IPS DF 4.7 (cell line): ENCODE results near the gene GCLC.

Experiments used
- DNase-seq: peaks from one replicate; pipeline ENCODE4 v3.0.0-alpha.2; 2013; ENCODE audit warnings: low spot score; ENCODE audit errors: extremely low read depth

Gene GCLC

DNA sequence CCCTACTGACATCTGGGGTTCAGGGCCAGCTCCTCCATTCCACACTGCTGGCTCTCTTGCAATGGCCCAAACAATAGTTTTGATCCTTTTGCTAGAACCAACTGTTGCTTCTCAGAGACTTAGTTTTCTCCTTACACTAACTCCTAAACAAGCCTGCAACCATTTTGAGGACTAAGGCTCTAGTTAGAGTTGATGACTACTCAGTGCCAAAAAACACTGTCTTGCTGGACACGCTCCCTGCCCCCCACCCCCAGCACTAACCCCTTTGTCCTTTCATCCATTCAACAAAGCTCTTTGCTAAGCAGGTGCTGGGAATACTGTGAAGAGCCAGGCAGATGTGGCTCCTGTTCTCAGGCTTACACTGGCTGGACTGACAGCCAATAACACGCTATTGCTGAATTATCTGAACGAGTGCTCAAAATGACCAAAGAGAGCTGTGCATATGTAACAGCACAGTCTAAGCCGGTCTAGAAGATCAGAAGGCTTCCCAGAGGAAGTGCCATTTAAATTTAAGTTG lies 17.6 kb downstream of the GCLC start:
- DNase-seq, result no peak

DNA sequence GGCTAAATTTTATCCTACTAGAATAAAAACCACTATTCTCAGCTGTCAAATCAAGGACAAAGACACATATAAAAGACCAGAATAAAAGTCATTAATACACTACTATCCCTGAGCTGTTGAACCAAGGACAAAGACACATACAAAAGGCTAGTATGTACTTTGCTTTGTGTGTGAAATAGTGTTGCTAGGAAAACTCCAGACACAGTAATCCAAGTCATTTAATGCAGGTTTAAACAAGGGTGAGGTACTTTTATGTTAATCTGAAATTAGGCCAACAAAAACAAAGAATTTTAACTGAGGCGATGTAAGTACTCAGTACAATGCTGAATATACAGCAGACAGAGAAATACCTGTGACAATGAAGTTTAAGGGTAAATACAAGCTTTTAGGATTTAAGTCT lies 18.9 kb downstream of the GCLC start:
- DNase-seq, result no peak

DNA sequence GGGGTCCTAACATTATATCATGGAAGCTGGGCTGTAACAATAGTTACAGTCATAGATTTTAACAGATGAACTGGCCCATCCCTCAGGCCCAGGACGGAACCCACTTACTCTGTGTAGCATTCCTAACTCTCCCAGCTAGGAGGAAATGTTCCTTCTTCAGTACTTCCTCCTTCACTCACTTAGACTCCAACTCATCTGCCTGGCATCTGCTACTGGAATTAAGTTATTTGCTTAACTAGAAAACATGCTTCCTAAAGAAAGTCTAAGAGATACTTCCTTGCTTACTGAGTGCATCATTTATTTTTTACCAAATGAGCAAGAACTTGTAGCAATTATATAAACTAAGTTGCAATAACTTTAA lies 20.5 kb downstream of the GCLC start:
- DNase-seq, result no peak

DNA sequence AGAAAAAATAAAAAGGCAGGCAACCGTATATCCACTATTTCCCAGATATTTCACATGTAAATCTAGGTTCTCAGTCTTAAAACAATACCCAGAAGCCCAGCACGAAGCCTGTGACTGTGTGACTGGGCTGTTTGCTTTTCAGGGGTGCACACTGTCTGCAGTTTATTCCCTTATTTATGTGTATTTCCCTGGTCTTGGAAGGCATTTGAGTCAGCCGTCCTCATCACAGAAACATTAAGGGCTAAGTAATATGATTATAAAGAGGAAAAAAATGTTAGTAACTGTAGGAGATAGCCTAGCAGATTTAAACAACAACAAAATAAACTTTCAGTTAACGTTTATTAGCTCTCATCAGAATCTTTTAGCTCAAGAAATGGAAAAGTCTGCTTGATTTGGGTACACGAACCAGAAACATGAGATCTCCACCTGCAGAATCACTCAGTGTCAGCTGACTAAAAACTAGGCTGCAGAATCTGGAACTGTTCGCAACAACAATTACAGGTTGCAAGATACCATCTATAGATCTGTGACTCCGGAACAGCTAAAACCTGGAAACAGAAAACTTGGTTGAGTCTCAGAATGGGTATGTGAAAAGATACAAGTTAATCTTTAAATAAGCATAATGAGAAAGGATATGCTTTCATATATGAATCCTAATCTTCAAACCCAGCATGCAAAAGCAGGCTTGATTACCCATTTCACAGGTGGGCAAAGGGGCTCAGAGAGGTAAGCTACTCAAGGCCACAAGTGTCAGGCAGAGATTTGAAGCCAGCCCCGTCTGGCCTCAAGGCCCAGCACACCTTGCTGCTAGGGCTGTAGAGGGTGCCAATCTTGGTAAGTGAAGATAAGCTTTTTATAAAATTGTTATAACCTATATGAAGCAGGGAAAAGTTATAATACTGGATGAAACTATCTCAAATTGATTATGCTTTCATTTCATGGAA lies 21.1 kb downstream of the GCLC start:
- DNase-seq, result no peak

DNA sequence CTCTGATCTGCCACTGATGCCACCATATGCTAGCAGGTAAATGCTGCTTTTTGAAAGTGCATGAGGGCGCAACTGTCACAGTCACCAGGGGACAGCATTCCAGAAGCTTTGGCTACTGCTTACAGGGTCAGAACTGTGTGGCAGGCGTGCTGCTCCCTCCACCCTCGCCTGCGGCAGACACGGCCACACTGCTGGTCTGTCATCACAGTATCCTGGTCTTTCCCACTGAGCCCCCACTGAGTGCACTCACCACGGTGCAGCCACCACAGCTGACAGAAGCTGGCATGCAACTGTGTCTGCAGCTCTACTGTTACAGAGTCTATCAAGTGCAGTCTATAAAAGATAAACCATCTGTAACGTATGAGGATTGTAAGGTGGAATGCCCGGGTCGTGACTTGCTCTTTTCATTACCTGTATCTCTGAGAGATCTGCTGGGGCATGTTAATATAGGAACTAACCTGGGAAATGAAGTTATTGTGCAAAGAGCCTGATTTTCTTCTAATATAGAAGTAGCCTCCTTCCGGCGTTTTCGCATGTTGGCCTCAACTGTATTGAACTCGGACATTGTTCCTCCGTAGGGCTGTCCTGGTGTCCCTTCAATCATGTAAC lies 24.5 kb downstream of the GCLC start:
- no peak for DNase-seq

DNA sequence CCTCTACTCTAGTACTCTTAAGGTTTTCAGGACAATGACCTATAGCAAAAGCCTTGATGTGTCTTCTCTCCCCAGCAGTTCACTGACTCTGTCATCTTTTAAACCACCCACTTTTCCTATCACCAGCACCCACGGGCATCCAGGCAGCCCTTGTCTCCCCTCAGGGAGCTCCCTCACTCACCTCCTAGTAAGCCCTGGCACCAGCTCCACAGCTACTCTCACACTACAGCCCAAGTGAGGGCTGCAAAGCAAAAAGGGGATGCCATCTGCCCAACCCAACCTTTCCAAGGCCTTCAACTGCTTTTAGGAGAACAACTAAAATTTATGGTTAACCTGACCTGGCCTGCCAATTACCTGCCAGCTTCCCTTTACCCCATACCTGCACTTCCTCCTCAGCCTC lies 26.0 kb downstream of the GCLC start:
- no peak for DNase-seq

DNA sequence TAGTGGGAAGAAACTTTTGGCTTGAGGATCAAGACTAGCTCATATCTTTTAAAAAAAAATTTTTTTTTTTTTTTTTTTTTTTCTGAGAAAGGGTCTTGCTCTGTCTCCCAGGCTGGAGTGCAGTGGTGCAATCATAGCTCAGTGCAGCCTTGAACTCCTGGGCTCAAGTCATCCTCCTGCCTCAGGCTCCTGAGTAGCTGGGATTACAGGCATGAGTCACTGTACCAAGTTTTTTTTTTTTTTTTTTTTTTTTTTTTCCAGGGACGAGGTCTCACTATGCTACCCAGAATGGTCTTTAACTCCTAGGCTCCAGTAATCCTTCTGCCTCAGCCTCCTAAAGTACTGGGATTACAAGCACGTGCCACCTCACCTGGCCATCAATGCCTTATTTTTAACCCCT lies 27.9 kb downstream of the GCLC start:
- DNase-seq, result no peak

DNA sequence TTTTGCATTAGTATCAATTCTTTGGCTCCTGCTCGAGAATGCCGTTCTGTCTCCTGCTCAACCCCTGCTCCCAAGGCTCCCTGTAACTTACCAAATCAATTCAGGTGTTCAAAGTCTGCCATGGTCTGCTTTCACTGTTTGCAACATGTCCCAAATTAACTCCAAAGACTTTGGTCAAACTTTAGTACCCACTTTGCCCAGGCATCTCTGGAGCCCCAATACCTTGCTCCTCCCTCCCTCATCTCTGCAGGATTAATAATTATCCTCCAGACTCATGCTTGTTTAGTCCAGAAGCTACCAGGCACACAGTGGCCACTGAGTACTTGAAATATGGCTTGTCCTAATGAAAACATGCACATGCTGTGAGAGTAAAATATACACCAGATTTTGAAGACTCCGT lies 30.2 kb downstream of the GCLC start:
- no peak for DNase-seq

DNA sequence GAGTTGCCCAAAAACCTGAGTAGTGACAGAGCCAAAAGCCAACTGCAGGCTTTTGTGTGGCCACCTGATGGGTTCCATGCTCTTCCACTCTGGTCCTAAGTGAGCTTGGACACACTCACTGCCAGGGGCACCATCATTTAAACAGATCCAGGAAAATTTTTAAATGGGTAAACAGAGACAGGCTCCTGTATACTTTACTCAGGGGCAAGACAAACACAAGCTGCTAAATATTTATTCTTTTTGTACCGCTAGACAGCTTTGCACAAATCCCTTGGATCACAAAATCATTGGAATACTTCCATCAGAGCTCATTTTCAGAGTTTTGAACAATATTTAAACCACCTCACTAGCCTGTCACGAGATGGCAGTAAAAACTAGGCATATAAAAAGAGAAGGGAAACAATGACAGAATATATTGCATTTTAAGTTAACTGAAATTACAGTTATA lies 31.4 kb downstream of the GCLC start:
- DNase-seq, result no peak

DNA sequence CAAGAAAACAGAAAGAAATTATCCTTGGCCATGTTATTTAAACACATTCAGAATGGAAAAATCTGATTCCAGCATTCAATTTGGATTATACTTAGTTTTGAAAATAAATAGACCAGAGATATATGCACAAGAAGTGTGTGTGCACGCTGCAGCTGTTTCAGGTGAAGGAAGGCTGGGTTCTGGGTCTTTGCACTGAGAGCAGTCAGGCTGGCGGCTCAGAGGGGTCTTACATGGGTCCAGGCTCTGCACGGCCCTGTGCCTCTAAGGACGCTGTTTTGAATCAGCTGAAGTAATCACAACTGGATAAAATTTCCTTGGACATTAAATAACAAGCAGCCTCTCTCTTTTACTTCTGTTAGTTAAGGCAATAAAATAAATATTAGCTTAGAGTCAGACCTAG lies 31.8 kb downstream of the GCLC start:
- DNase-seq, result no peak

DNA sequence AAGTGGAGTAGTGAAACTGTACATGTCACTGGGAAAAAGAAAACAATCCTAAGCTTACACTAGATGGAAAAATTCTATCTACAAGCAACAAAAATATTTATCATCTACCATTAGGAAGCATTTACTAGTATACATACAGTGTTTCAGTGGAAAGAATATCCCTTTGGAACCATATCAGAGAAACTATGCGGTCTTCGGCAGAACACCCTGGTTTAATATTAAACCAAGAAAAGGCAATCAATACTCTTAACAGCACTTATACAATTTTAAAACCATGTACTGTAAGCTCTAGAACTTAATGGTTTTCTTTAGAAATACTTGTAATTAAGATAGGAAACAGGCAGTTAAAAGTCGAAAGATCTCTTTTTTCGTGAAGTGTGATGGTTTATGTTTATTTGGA lies 32.3 kb downstream of the GCLC start:
- no peak for DNase-seq

DNA sequence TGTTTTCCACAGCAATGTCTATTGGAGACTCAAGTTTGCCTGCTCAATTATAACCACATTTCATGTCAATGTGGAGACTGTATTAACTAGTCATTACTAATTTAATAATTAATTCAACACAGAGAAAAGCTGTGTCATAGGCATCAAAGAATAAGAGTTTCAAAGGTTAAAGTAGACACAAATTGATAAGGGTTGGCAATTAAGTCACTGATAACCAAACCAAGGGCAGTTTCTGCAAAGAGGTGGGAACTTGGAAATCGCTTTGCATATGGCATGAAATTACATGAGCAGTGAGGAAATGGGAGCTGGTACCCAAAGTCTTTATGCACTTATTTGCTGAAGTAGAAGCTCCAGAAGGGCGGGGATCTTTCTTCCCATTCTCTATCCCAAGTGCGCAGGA lies 34.2 kb downstream of the GCLC start:
- DNase-seq, result no peak

DNA sequence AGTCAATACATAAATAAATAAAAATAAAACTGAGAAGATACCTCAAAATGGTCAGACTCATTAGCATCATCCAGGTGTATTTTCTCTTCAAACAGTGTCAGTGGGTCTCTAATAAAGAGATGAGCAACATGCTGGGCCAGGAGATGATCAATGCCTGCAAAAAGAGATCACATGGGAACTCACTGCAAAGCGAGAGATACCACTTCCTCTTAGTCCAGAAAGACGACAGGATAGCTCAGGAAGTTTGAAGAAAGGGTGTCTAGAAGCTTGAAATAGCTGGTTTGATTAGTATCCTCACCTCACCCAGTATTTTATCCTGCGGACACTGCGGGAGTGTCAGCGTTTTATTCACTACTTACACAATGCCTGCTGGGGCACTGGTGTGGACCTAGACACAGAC lies 38.0 kb downstream of the GCLC start:
- no peak for DNase-seq

DNA sequence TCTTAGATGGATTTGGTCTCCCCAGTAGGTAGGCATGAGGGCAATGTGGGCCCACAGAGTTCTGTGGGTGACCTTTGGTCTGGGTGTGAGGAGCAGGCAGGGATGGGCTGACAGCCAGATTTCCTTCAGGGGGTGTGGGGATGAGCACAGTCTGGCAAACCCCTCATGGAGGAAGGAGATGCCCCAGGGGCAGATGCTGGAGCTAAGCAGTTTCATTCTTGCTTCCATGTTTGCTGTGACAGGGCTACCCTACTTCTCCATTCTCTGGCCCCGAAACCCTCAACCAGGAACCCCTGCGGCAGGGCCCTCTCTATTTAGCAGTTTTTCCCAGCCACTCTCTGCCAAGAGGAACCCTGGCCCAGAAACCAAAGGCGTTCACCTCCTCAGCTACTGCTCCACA lies 40.4 kb downstream of the GCLC start:
- no peak for DNase-seq

DNA sequence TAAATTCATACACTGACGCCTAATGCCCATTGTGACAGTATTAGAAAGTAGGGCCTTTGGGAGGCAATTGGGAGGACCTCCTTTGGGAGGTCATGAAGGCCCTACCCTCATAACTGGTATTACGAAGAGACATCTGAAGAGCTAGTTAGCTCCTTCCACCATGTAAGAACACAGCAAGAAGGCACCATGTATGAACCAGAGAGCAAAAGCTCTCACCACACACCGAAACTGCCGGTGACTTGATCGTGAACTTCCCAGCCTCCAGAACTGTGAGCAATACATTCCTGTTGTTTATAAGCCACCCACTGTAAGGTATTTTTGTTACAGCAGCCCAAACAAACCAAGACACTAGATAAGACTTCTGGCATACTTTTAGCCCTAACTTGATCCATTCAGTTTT lies 41.8 kb downstream of the GCLC start:
- no peak for DNase-seq

DNA sequence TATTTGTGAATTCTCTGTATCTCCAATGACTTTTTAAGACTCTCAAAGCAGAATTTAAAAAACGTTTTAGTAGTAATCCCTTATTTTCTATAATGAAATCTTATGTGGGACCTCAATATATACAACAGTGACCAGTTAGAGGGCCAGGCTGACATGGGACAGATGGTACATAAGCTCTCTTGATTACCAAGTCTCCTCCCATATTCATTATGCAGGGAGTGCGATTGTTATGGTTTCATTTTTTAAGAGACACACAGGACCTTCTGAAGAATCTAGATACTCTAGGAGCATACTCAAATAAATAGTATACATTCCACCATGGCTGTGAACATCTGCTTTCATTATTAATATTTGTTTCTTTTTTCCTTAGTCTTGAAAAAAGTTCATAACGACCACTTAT lies 43.5 kb downstream of the GCLC start:
- DNase-seq, result no peak

DNA sequence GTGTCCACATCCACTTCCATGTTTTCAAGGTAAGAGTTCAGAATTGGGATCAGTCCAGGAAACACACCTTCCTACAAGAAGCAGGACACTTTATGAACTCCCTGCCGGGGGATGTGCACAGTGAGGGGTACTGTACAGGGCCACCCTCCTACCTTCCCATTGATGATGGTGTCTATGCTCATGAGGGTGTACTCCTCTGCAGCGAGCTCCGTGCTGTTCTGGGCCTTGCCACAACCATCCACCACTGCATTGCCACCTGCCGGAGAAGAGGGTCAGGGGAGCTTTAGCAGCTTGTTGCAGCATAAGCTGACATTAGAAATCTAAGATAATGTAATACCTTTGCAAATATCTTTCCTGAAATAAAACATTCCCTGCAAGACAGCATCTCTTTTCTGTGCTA lies 44.8 kb downstream of the GCLC start:
- DNase-seq, result no peak

DNA sequence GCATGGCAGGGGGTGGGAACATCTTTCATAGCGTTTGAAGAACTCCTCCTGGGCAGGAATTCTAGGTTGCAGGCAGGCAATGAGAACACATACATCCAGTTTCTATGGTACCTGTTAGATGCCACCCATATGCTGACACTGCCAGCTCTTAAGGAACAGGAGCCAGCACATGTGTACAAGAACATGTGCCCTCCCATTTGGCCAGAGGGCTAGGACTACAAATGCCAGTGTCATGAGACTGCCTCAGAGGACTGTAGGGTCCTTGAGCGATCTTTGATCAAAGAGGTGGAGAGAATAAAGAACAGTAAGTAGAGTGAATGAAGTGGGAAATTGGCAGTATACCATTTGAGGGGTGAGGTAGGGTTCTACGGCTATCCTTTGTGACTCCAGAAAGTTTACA lies 45.8 kb downstream of the GCLC start:
- no peak for DNase-seq

DNA sequence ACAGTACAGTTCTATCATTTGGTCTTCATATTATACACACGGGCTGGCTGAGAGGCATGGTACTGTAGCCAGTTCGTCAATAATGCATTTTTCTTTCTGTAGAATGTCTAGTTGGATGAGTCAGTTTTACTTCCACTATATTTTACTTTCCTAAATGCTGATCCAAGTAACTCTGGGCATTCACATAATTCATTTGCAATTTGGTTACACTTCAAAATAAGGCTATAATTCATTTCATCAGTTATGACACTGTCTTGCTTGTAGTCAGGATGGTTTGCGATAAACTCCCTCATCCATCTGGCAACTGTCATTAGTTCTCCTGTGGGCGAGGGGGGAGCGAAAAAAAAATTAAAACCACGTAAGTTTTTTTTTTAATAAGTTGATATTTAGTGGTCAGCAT lies 46.3 kb downstream of the GCLC start:
- no peak for DNase-seq

DNA sequence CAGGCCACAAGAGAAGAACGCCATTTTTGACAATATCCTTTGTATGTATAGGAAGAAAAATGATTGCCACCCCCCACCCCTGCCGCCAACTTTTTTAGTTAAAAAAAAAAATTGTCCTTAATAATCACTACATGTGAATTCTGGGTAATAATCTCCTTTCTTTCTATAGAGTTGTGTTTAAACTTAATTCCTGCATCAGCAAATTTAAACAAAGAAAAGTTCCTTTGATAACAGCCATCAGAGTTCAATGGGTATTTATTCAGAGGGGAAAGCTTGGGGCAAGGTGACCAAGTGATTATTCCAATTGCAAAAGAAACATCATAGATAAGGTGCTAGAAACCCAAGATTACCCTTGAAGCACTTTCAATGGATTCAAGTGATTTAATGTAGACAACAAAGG lies 47.0 kb downstream of the GCLC start:
- no peak for DNase-seq

DNA sequence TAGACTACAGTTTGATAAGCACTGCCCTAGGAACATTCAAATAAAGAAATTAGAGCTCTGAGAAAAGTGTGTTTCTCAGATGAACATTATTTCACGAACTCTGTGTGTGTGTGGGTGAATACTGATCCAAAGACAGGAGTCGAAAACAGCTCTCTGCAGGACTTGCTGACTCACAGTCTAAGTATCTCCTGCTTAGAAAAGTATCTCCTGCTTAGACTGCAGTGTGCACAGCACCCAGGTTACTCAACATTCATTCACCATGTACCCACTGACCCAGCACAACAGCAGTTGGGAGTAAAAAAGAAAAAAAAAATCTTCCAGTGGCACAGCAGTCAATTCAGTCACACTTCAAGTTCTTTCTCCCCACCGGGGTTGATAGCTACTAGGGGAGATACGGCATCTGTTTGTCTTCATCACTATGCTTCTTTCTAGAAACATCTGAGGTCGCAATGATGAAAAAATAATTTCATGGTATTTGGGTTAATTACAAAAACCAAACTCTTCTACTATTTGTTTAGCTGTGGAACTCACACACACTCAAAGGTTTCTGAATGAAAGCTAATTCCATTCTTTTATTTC lies 48.0 kb downstream of the GCLC start:
- no peak for DNase-seq
